HEK293 (cell line): ENCODE results near the gene PCDHB1.

Experiments used
- CTCF ChIP-seq: fragments of 450-650 bp; formaldehyde crosslinking; IDR thresholded peaks from 2 replicates; pipeline ENCODE4 v1.5.1; 2016; ENCODE audit warnings: missing biosample characterization, missing genetic modification characterization
- KLF8 ChIP-seq: fragments of 450-650 bp; formaldehyde crosslinking; IDR thresholded peaks from 2 replicates; pipeline ENCODE4 v1.5.1; 2016; ENCODE audit warnings: missing biosample characterization, missing genetic modification characterization
- REST ChIP-seq: fragments of 450-650 bp; formaldehyde crosslinking; IDR thresholded peaks from 2 replicates; pipeline ENCODE4 v1.5.1; 2016; ENCODE audit warnings: missing biosample characterization, missing genetic modification characterization
- YY2 ChIP-seq: fragments of 450-650 bp; formaldehyde crosslinking; IDR thresholded peaks from 2 replicates; pipeline ENCODE4 v1.5.1; 2016; ENCODE audit warnings: missing biosample characterization, missing genetic modification characterization
- ZNF19 ChIP-seq: fragments of 450-650 bp; formaldehyde crosslinking; IDR thresholded peaks from 2 replicates; pipeline ENCODE4; 2016; ENCODE audit warnings: missing biosample characterization, missing genetic modification characterization, low read depth
- ZNF292 ChIP-seq: fragments of 450-650 bp; formaldehyde crosslinking; IDR thresholded peaks from 2 replicates; pipeline ENCODE4 v1.5.1; 2016; ENCODE audit warnings: low read depth, missing biosample characterization, missing genetic modification characterization, borderline replicate concordance
- ZNF391 ChIP-seq: fragments of 450-650 bp; formaldehyde crosslinking; IDR thresholded peaks from 2 replicates; pipeline ENCODE4 v1.5.1; 2016; ENCODE audit warnings: low read depth, missing biosample characterization, missing genetic modification characterization, borderline replicate concordance
- ZNF529 ChIP-seq: fragments of 450-650 bp; formaldehyde crosslinking; IDR thresholded peaks from 2 replicates; pipeline ENCODE4 v1.5.1; 2017; ENCODE audit warnings: missing genetic modification characterization, missing biosample characterization; ENCODE audit not compliant: insufficient replicate concordance
- TF ChIP-seq, protein P1 (sequence below): fragments of 450-650 bp; formaldehyde crosslinking; IDR thresholded peaks from 2 replicates; pipeline ENCODE4 v1.5.1; 2016; ENCODE audit warnings: missing biosample characterization, missing genetic modification characterization
- TF ChIP-seq, protein P2 (sequence below): fragments of 450-650 bp; formaldehyde crosslinking; IDR thresholded peaks from 2 replicates; pipeline ENCODE4 v1.5.1; 2016; ENCODE audit warnings: missing biosample characterization, missing genetic modification characterization, low read depth

DNA sequence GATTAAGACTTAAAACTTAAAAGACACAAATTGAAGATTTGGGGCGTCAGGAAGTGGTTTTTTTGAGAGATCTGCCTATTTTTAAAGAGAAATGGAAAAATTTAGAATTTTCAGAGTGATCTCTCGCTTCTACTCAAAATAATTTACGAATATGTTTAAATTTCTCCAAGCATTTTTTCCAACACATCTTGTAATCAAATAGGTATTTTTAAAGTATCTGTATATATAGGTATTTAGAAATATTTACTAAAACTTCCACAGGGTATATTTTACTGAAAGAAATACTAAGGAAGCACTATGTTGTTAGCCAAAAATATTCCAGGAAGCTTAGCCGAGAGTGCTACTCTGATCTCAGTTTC is 9.8 kb upstream of the PCDHB1 start:
- TF ChIP-seq, protein P1, sequence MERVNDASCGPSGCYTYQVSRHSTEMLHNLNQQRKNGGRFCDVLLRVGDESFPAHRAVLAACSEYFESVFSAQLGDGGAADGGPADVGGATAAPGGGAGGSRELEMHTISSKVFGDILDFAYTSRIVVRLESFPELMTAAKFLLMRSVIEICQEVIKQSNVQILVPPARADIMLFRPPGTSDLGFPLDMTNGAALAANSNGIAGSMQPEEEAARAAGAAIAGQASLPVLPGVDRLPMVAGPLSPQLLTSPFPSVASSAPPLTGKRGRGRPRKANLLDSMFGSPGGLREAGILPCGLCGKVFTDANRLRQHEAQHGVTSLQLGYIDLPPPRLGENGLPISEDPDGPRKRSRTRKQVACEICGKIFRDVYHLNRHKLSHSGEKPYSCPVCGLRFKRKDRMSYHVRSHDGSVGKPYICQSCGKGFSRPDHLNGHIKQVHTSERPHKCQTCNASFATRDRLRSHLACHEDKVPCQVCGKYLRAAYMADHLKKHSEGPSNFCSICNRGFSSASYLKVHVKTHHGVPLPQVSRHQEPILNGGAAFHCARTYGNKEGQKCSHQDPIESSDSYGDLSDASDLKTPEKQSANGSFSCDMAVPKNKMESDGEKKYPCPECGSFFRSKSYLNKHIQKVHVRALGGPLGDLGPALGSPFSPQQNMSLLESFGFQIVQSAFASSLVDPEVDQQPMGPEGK = no peak
- TF ChIP-seq REST (tag by site-specific recombination) = no peak
- no peak for TF ChIP-seq ZNF391 (tag by site-specific recombination)
- TF ChIP-seq CTCF (tag by site-specific recombination) = no peak
- TF ChIP-seq KLF8 (tag by site-specific recombination) = no peak
- TF ChIP-seq YY2 (tag by site-specific recombination) = no peak
- no peak for TF ChIP-seq ZNF529 (tag by site-specific recombination)
- TF ChIP-seq ZNF19 (tag by site-specific recombination) = no peak
- TF ChIP-seq, protein P2, sequence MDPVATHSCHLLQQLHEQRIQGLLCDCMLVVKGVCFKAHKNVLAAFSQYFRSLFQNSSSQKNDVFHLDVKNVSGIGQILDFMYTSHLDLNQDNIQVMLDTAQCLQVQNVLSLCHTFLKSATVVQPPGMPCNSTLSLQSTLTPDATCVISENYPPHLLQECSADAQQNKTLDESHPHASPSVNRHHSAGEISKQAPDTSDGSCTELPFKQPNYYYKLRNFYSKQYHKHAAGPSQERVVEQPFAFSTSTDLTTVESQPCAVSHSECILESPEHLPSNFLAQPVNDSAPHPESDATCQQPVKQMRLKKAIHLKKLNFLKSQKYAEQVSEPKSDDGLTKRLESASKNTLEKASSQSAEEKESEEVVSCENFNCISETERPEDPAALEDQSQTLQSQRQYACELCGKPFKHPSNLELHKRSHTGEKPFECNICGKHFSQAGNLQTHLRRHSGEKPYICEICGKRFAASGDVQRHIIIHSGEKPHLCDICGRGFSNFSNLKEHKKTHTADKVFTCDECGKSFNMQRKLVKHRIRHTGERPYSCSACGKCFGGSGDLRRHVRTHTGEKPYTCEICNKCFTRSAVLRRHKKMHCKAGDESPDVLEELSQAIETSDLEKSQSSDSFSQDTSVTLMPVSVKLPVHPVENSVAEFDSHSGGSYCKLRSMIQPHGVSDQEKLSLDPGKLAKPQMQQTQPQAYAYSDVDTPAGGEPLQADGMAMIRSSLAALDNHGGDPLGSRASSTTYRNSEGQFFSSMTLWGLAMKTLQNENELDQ (tag by site-specific recombination) = no peak
- TF ChIP-seq ZNF292 (tag by site-specific recombination) = no peak
